T-helper 2 cell treated with Interferon-gamma antibody and Interleukin-4, amounts not matched to agents 100 ng/mL and 5 ng/mL, for 36 hours (primary cell): ENCODE data around the gene SUSD1. TPM values are rescaled to one million over a fixed set of nuclear protein-coding genes. Genes with fewer than 3 reads are reported as not detected.
"Not testable (repeated sequence)": the region's sequence is repeated elsewhere in the genome, so short reads cannot be mapped to it uniquely, and the experiment has no call there.

Source experiments
- intact Hi-C: fragments of 100-400 bp; cut with micrococcal nuclease; formaldehyde crosslinking; loops from one replicate; pipeline ENCODE4 v1.15.1; 2023
- total RNA-seq: library from RNA; stranded (reverse); gene quantifications from 2 replicates; pipeline ENCODE4 v1.2.3, GENCODE V29; 2022

SUSD1 gene
- 27.7 and 29.8 TPM in 2 replicates for total RNA-seq

GRCh38 chr9:112174965-112175795, at the start of gene SUSD1:
TSS of gene SUSD1 (minus strand) at chr9:112175297. CDS start at chr9:112175235, 62 bp downstream.
- intact Hi-C loops = loop anchor here (1.0 to 10.0 kb wide), 4 partner anchors 158 to 580 kb away; partner anchors contain the start of genes INIP, PTBP3, SNX30 and UGCG

GRCh38 chr9:112224401-112225289, 49.5 kb upstream of the SUSD1 start:
- intact Hi-C loops = no loop called here

- intact Hi-C loops = loop anchor here (1.0 to 5.0 kb wide), 2 partner anchors 38 to 113 kb away; partner anchors contain the start of gene PTBP3
These were observed 43.8 kb upstream of the SUSD1 start for GRCh38 chr9:112218908-112219307.

- intact Hi-C loops = no loop called here
These were observed 37.8 kb upstream of the SUSD1 start for GRCh38 chr9:112212926-112213325.

GRCh38 chr9:112207451-112207850, 32.4 kb upstream of the SUSD1 start:
- intact Hi-C loops = no loop called here

- intact Hi-C loops = no loop called here
These were observed 28.4 kb upstream of the SUSD1 start for GRCh38 chr9:112203536-112203935.

- intact Hi-C loops = no loop called here
These were observed 25.6 kb upstream of the SUSD1 start for GRCh38 chr9:112200711-112201110.

- intact Hi-C loops = no loop called here
These were observed 23.5 kb upstream of the SUSD1 start for GRCh38 chr9:112198646-112199045.

- intact Hi-C loops = no loop called here
These were observed 19.9 kb upstream of the SUSD1 start for GRCh38 chr9:112194969-112195431.

- intact Hi-C loops = no loop called here
These were observed 18.6 kb upstream of the SUSD1 start for GRCh38 chr9:112193572-112194288.

GRCh38 chr9:112190320-112190719, 15.2 kb upstream of the SUSD1 start:
- intact Hi-C loops = not testable (repeated sequence)

- intact Hi-C loops = no loop called here
These were observed 13.8 kb upstream of the SUSD1 start for GRCh38 chr9:112188884-112189283.

GRCh38 chr9:112187404-112187803, 12.3 kb upstream of the SUSD1 start:
- intact Hi-C loops = no loop called here

- intact Hi-C loops = no loop called here
These were observed 11.6 kb upstream of the SUSD1 start for GRCh38 chr9:112186695-112187094.

- intact Hi-C loops = loop anchor here (5.0 kb wide), 1 partner anchor 88 kb away; no protein-coding TSS in a partner anchor
These were observed 9.8 kb upstream of the SUSD1 start for GRCh38 chr9:112184946-112185345.

GRCh38 chr9:112184221-112184620, 9.1 kb upstream of the SUSD1 start:
- intact Hi-C loops = loop anchor here (5.0 kb wide), 1 partner anchor 87 kb away; no protein-coding TSS in a partner anchor

- intact Hi-C loops = loop anchor here (1.0 to 5.0 kb wide), 3 partner anchors 83 to 306 kb away; partner anchors contain the start of gene KIAA1958
These were observed 5.3 kb upstream of the SUSD1 start for GRCh38 chr9:112180387-112180881.

- intact Hi-C loops = loop anchor here (1.0 to 10.0 kb wide), 5 partner anchors 83 to 575 kb away; partner anchors contain the start of genes INIP, KIAA1958 and SNX30
These were observed 4.7 kb upstream of the SUSD1 start for GRCh38 chr9:112179816-112180215.

GRCh38 chr9:112176524-112176923, 1.4 kb upstream of the SUSD1 start:
- intact Hi-C loops = loop anchor here (1.0 to 10.0 kb wide), 3 partner anchors 203 to 578 kb away; partner anchors contain the start of genes INIP and SNX30

GRCh38 chr9:112175796-112176315, 759 bp upstream of the SUSD1 start:
- intact Hi-C loops = loop anchor here (1.0 to 10.0 kb wide), 3 partner anchors 203 to 579 kb away; partner anchors contain the start of genes INIP and SNX30
